Measurements from ENCODE around the gene UBE2Z.

DNA sequence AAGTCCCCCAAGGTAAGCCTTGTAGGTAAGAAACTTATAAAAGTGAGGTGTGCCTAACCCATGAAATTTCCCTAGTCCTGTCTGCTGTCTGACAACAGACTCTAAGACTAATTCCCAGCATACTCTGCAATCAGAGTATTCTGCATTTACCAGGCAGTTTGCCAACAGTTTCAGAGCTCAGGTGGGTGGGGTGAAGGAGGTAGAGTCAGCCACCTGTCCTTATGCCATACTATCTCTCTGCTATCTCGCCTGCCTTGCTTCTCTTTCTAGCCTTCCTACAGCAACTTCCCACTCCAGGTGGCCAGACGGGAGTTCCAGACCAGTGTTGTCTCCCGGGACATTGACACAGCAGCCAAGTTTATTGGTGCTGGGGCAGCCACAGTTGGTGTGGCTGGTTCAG is 13.3 kb upstream of the UBE2Z start:
- TF ChIP-seq, protein P1, sequence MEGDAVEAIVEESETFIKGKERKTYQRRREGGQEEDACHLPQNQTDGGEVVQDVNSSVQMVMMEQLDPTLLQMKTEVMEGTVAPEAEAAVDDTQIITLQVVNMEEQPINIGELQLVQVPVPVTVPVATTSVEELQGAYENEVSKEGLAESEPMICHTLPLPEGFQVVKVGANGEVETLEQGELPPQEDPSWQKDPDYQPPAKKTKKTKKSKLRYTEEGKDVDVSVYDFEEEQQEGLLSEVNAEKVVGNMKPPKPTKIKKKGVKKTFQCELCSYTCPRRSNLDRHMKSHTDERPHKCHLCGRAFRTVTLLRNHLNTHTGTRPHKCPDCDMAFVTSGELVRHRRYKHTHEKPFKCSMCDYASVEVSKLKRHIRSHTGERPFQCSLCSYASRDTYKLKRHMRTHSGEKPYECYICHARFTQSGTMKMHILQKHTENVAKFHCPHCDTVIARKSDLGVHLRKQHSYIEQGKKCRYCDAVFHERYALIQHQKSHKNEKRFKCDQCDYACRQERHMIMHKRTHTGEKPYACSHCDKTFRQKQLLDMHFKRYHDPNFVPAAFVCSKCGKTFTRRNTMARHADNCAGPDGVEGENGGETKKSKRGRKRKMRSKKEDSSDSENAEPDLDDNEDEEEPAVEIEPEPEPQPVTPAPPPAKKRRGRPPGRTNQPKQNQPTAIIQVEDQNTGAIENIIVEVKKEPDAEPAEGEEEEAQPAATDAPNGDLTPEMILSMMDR (IDR thresholded peaks at IDR 0.05), result no peak
- no peak for TF ChIP-seq EP300 (IDR thresholded peaks at IDR 0.05)
- TF ChIP-seq POLR2A (IDR thresholded peaks at IDR 0.05), result no peak
- no peak for TF ChIP-seq POLR2AphosphoS5 (IDR thresholded peaks at IDR 0.05)
